HUES6 (cell line): ENCODE measurements around the gene EPB41L5.

ENCODE experiments used
- H3K27ac ChIP-seq: 2 replicates; pipeline ENCODE4 v1.7.0; 2013; ENCODE audit warnings: low read depth, mild to moderate bottlenecking, low read length, inconsistent platforms
- H3K27me3 ChIP-seq: 2 replicates; pipeline ENCODE4 v1.6.1; 2013; ENCODE audit warnings: low read length; ENCODE audit not compliant: control insufficient read depth, insufficient read depth
- H3K36me3 ChIP-seq: 2 replicates; pipeline ENCODE4 v1.6.1; 2013; ENCODE audit warnings: low read length; ENCODE audit not compliant: control insufficient read depth, insufficient read depth
- H3K4me1 ChIP-seq: 2 replicates; pipeline ENCODE4 v1.6.1; 2013; ENCODE audit warnings: low read length; ENCODE audit not compliant: control insufficient read depth, insufficient read depth
- H3K4me3 ChIP-seq: 2 replicates; pipeline ENCODE4 v1.5.1; 2013; ENCODE audit warnings: low read depth, low read length
- H3K9ac ChIP-seq: one replicate; pipeline ENCODE4 v1.6.1; 2013; ENCODE audit warnings: mild to moderate bottlenecking, low read length
- H3K9me3 ChIP-seq: 2 replicates; pipeline ENCODE4 v1.6.1; 2013; ENCODE audit warnings: low read depth, low read length; ENCODE audit not compliant: control insufficient read depth, insufficient read depth

EPB41L5 gene

DNA sequence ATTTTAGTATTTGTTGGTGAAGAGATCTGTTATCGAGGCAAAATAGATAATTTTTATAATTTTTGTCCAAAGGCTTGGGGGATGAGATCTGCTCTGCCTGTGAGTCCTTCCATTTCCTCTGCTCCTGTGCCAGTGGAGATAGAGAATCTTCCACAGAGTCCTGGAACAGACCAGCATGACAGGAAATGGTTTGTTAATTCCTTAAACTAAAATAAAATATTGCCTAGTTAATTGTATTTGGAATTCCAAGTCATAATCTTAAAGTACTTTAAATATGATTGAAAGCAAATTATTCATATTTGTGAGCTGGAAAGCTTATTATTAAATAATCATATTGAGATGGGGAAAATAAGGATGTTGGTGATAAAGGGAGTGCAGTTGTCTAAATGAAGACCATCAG, 87.8 kb downstream of the EPB41L5 start:
- no peaks in the 10 kb centered on the region for H3K4me1 ChIP-seq
- no peak overlapping the region for H3K4me3 ChIP-seq
- no peaks in the 10 kb centered on the region for H3K27me3 ChIP-seq
- H3K36me3 ChIP-seq: peaks cover 29% of the 10 kb centered on the region
- H3K27ac ChIP-seq: no peak overlapping the region
- H3K9me3 ChIP-seq: no peaks in the 10 kb centered on the region
- no peak overlapping the region for H3K9ac ChIP-seq

GRCh38 chr2:120103723-120104467, 91.0 kb downstream of the EPB41L5 start:
- H3K9me3 ChIP-seq: no peaks in the 10 kb centered on the region
- H3K4me1 ChIP-seq: no peaks in the 10 kb centered on the region
- no peaks in the 10 kb centered on the region for H3K27me3 ChIP-seq
- H3K27ac ChIP-seq: no peak overlapping the region
- no peak overlapping the region for H3K9ac ChIP-seq
- H3K4me3 ChIP-seq: no peak overlapping the region
- H3K36me3 ChIP-seq: peaks cover 23% of the 10 kb centered on the region

GRCh38 chr2:120104772-120105171, 91.9 kb downstream of the EPB41L5 start:
- no peak overlapping the region for H3K27ac ChIP-seq
- no peaks in the 10 kb centered on the region for H3K4me1 ChIP-seq
- no peaks in the 10 kb centered on the region for H3K27me3 ChIP-seq
- H3K4me3 ChIP-seq: no peak overlapping the region
- peaks cover 21% of the 10 kb centered on the region for H3K36me3 ChIP-seq
- H3K9ac ChIP-seq: no peak overlapping the region
- no peaks in the 10 kb centered on the region for H3K9me3 ChIP-seq

DNA sequence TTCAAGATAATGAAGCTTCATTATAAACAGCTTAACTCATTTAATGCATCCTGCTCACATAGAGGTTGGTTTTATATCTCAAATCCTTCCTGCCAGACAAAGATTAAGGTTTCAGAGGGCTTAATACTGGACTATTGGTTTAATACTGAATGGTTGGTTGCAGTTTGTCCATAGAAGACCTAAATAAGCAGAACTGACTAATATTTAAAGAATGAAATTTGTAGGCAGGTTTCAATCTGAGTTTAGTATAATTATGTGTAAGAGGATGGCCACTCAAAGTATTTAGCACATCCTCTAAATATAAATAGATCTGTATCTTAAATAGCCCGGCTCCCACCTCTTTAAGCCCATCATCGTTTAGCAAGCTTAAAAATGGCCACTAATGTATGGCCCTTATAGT, 92.5 kb downstream of the EPB41L5 start:
- Histone ChIP-seq H3K27ac (no peak overlapping the region), H3K4me3 (no peak overlapping the region), H3K9ac (no peak overlapping the region), H3K36me3 (peaks cover 20% of the 10 kb centered on the region), H3K9me3 (no peaks in the 10 kb centered on the region), H3K4me1 (no peaks in the 10 kb centered on the region), H3K27me3 (no peaks in the 10 kb centered on the region)

DNA sequence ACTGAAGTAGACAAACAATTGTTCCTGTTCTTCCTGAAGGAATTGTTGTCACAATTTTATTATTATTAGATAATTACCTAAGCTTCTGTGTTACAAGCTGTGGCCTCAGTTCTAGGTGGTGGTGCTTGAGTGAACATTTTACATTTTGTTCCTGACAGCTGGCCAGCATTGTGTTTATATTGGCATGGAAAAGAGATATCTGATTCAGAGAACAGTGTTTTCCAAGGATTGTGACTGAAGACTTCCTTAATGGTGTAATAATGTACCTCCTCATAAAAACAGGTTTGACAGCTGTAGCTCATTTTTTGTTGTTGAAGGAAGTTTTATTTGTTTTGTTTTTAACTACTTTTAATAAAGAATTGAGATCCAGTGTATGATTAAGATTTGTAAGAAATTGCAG, 95.2 kb downstream of the EPB41L5 start:
- H3K4me1 ChIP-seq: no peaks in the 10 kb centered on the region
- H3K27ac ChIP-seq: no peak overlapping the region
- peaks cover 9% of the 10 kb centered on the region for H3K36me3 ChIP-seq
- H3K9ac ChIP-seq: no peak overlapping the region
- no peaks in the 10 kb centered on the region for H3K9me3 ChIP-seq
- H3K4me3 ChIP-seq: no peak overlapping the region
- H3K27me3 ChIP-seq: no peaks in the 10 kb centered on the region

DNA sequence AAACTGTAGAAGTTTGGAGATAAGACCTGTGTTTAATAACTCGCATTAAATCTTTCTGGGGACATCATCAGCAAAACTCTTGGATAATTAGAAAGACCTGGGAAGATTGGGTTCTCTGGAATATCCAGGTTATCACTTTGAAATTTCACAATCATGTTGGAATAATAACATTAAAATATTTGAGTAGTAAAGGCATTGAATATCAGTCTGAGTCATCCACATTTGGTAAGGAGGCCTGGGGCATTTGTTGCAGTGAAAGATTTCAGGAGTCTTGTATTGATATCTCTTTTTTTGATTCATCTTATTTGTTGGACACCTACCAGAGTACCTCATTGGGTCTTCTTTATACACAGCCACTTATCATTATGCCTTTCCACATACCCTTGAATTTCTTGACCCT, 95.9 kb downstream of the EPB41L5 start:
- Histone ChIP-seq H3K36me3 (peaks cover 7% of the 10 kb centered on the region), H3K4me1 (no peaks in the 10 kb centered on the region), H3K4me3 (no peak overlapping the region), H3K27ac (no peak overlapping the region), H3K9ac (no peak overlapping the region), H3K27me3 (no peaks in the 10 kb centered on the region), H3K9me3 (no peaks in the 10 kb centered on the region)

DNA sequence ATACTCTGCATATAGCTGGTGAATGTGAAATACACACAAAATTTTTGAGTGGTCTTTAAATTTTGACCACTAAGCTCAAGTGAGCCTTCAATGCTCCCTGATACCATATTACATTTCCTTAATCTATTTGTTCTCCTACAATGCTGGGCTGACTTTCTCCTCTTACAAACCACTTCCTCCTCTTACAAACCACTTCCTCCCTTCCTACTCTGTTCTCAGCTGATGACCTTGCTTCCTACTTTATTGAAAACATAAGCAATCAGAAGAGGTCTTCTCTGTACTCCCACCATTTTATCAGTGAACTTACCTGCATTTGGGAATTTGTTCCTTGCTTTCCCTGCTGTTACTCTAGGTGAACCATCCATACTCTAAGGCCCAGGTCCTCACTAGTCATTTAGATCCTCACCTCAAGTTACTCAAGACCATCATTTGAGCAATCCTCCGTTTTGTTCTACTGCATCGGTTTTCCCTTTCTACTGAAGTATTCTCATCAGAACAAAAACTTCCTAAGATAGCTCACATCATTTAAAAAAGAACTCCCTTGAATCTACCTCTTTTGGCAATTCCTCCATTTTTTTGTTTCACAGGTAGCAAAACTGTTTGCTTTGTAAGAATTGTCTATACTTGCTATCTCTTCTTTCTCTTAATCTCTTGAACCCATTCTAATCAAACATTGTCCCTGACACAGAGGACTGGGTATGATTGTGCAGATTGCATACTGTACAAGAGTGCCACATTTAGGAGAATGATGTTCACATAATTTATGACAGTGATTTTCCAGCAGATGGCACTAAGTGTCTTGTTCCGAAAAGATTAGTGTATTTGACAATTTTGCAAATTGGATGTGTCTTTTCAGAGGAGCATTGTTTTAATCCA, 96.5 kb downstream of the EPB41L5 start:
- no peak overlapping the region for H3K27ac ChIP-seq

DNA sequence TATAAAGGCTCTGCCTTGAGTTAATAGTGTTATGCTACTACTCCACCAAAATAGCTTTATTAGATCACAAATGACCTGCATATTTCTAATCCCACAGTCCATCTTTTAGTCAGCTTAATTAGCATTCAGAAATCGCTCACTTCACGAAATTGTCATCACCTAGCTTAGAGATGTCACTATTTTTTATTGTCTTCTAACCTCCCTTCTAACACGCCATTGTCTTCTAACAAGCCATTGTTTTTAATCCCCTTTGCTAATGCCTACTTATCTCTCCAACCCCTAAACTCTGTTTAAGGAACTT, 97.1 kb downstream of the EPB41L5 start:
- H3K27ac ChIP-seq: no peak overlapping the region
- no peaks in the 10 kb centered on the region for H3K27me3 ChIP-seq
- no peak overlapping the region for H3K4me3 ChIP-seq
- H3K9me3 ChIP-seq: no peaks in the 10 kb centered on the region
- H3K9ac ChIP-seq: no peak overlapping the region
- no peaks in the 10 kb centered on the region; the same call in 1 of the 2 replicates for H3K36me3 ChIP-seq
- H3K4me1 ChIP-seq: no peaks in the 10 kb centered on the region

More for the DNA sequence above, 96.5 kb downstream of the EPB41L5 start:
- Histone ChIP-seq H3K36me3 (peaks cover under 1% of the 10 kb centered on the region; the same call in 1 of the 2 replicates), H3K4me1 (no peaks in the 10 kb centered on the region), H3K9ac (no peak overlapping the region), H3K4me3 (no peak overlapping the region), H3K27me3 (no peaks in the 10 kb centered on the region), H3K9me3 (no peaks in the 10 kb centered on the region)

GRCh38 chr2:120110507-120110906, 97.6 kb downstream of the EPB41L5 start:
- Histone ChIP-seq H3K36me3 (no peaks in the 10 kb centered on the region; the same call in 1 of the 2 replicates), H3K4me1 (no peaks in the 10 kb centered on the region), H3K27ac (no peak overlapping the region), H3K4me3 (no peak overlapping the region), H3K27me3 (no peaks in the 10 kb centered on the region), H3K9me3 (no peaks in the 10 kb centered on the region), H3K9ac (no peak overlapping the region)

- no peaks in the 10 kb centered on the region for H3K9me3 ChIP-seq
- no peaks in the 10 kb centered on the region for H3K4me1 ChIP-seq
- H3K9ac ChIP-seq: no peak overlapping the region
- H3K27ac ChIP-seq: no peak overlapping the region
- H3K27me3 ChIP-seq: no peaks in the 10 kb centered on the region
- H3K36me3 ChIP-seq: no peaks in the 10 kb centered on the region; the same call in 1 of the 2 replicates
- H3K4me3 ChIP-seq: no peak overlapping the region
Observed at GRCh38 chr2:120111193-120111592, 98.3 kb downstream of the EPB41L5 start.

DNA sequence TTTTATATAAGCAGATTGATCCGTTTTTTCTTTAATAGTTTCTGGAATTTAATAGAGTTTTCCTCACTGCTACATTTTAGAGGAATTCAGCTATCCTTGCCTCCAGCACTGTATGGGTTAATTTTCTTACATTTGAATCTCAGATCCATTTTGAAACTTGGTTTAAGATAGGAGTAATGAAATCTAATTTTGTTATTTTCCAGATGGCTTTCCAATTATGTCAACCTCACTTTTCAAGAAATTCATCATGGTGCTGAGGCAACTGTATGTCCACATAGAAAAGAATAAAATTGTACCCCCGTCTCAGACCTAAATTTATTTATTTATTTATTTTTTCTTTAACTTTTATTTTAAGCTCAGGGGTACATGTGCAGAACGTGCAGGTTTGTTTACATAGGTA, 105.1 kb downstream of the EPB41L5 start:
- Histone ChIP-seq H3K36me3 (0 out of 2 replicates have a peak, but pooled peaks cover 3% of the 10 kb centered on the region), H3K9me3 (peaks cover 3% of the 10 kb centered on the region; the same call in 1 of the 2 replicates), H3K4me1 (no peaks in the 10 kb centered on the region), H3K27ac (no peak overlapping the region), H3K4me3 (no peak overlapping the region), H3K9ac (no peak overlapping the region), H3K27me3 (no peaks in the 10 kb centered on the region)
